Measurements from ENCODE around the gene DDX28.
"Not testable (repeated sequence)": the region's sequence is repeated elsewhere in the genome, so short reads cannot be mapped to it uniquely, and the experiment has no call there.

The DDX28 gene

DNA sequence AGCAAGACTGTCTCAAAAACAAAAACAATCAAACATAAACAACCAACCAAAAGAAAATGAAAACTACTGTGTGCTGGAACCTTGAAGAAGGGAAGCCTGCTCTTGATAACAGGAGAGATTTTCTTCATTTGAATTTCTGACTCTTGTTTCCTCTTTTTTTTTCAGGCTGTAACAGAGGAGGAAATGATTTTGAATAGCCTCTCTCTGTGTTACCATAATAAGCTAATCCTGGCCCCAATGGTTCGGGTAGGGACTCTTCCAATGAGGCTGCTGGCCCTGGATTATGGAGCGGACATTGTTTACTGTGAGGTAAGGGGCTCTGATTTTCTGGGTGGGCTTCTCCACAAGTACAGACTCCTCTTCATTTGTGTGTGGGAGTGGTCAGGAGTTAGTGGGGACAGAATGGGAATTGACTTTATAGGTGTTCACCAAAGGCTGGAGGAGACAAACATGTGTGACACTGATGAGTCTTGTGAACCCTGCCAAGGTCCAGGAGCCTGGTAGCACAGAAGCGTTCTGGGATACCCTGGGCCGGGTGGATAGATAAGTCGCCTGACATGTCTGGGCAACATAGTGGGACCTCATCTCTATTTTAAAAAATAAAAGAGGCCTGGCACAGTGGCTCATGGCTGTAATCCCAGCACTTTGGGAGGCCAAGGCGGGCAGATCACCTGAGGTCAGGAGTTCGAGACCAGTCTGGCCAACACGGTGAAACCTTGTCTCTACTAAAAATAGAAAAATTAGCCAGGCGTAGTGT, 15.0 kb upstream of the DDX28 start:
- no peak for DNase-seq (ENCODE audit: low read depth)

DNA sequence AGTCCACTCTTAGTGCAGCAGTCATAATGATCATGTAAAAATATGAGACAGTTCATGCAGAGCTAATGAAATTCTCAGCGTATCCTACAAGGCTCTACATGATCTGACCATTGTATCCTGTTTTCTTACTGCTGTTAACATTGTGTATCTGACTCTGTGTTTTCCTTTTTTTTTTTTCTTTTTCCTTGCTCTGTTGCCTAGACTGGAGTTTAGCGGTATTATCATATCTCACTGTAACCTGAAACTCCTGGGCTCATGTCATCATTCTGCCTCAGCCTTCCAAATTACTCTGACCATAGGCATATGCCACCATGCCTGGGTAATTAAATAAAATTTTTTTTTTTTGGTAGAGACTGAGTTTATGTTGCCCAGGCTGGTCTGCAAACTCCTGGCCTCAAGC, 12.2 kb upstream of the DDX28 start:
- DNase-seq (ENCODE audit: low read depth), result no peak

DNA sequence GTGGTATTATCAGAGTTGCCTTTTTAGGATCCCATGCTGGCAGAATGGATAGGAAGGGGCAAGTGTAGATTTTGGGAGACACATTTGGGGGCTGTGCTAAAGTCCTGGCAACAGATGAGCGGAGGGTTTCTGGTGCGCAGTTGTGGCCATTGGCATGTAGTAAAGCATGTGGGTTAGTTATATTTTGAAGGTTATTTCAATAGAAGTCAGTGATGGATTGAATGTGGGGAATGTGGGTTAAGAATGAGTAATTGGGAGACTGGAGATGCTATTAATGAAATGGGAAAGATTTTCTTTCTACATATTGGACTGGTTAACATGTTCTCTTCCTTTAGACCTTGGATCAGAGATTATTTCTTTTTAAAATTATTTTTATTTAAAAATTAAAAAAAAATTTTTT, 10.1 kb upstream of the DDX28 start:
- no peak for DNase-seq (ENCODE audit: low read depth)

DNA sequence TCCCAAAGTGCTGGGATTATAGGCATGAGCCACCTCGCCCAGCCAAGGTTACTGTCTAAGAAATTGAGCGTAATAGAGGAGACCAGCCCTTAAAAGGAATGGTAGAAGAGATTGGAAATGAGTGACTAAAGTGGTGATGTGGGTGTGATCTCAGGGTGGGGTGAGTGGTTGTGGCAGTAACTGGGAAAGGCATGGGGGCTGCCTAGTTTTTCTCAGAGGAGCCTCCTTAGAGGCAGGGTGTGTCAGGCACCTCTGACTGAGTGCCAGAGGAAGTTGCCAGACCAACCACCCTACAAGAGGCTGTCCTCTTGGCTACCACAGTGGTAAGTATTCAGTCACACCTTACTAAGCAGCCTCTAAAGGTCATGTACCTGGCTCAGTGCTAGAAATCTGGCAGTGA, 8.9 kb upstream of the DDX28 start:
- no peak for DNase-seq (ENCODE audit: low read depth)

DNA sequence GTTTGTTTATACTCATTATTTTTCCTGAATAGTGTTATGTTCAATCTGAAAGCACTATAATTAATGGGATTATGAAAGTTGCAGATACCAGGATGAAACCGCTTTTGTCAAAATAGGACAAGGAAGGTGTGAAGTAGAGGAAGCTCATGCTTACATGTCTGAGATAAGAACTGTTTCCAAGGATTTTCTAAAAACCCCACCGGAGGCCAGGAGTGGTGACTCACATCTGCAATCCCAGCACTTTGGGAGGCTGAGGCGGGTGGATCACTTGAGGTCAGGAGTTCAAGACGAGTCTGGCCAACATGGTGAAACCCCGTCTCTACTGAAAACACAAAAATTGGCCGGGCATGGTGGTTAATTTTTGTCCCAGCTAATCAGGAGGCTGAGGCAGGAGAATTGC, 7.1 kb upstream of the DDX28 start:
- not testable (repeated sequence) for DNase-seq (ENCODE audit: low read depth)

DNA sequence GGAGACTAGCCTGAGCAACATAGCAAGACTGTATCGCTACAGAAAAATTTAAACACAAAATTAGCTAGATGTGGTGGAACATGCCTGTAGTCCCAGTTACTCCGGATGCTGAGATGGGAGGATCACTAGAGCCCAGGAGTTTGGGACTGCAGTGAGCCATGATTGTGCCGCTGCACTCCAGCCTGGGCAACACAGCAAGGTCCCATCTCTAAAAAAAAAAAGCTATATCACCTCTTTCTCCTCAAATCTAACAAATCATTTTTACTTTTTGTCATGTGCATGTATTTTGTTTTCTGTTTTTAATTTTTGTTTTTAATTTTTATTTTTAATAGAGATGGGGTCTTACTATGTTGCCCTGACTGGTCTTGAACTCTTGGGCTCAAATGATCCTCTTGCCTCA, 6.0 kb upstream of the DDX28 start:
- DNase-seq (ENCODE audit: low read depth), result no peak

DNA sequence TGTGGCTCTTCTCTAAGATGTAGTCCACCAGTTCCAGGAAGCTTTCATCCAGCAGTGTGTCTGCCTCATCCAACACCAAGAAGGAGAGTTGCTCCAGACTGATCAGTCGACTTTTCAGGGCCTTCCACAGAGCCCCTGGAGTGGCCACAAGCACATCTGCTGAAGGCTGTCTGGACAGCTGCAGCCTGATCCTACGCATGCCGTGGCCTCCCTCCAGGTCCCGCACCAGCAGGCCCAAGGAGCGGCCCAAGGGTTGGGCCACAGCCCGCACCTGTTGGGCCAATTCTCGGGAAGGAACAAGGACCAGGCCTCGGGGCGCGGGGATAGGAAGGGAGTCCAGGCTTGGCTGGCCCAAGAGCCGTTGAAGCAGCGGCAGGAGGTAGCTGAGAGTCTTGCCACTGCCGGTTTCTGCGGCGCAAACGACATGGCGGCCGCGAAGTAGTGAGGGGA, 729 bp downstream of the DDX28 start:
- DNase-seq (ENCODE audit: low read depth), result no peak

DNA sequence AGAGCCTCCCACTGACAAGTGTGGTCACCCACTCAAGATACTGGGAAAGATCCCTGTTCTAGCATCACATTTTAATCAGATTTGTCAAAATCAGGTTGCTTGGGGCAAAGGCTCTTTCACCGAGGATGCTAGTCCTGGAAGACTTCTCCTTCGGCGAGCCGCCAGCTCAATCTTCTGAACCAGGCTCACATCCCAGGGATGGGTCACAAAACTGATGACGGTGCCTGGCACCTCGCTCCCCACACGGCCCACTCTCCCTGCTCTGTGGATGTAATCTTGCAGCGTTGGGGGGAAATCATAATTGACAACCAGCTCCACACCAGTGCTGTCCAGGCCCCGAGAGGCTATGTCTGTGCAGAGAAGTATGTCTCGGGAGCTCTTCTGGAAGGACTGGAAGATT, 1.5 kb downstream of the DDX28 start:
- no peak for DNase-seq (ENCODE audit: low read depth)

DNA sequence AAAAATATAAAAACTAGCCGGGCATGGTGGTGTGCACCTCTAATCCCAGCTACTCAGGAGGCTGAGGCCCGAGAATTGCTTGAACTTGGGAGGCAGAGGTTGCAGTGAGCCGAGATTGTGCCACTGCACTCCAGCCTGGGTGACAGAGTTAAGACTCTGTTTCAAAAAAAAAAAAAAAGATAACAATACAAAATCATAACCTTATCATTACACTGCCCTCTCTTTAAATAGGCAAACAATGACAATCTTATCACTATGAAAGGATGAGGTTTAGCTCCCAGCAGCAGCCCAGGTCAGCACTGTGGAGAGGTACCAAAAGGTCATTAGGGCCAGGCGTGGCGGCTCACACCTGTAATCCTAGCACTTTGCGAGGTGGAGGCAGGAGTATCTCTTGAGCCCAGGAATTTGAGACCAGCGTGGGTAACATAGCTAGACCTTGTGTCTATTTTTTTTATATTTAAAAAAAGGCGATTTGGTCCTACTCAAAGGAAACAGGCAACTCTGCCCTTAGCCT, 3.8 kb downstream of the DDX28 start:
- DNase-seq (ENCODE audit: low read depth), result no peak

DNA sequence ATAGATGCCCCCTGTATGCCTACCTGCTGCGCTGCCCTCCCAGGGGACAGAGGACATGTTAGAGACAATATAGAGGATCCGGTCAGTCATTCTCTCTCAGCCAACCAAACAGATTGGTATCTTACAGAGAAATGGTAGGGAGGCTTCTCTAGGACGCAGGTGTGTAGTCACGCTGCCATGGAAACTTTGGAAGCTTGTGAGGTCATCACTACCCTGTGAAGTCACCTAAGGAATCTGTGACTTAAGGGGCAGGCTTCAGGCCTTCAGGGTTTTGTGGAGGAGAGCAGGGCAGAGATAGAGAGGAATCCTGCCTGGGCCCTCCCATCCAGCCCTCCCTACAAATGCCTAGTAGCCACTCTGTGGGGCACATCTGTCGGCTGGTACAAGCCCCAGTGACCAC, 7.4 kb downstream of the DDX28 start, which contains the start of gene DPEP2NB:
TSS of gene DPEP2NB (minus strand) at position 231 of the 400 bp plus-strand sequence. CDS start at position 90, 141 bp downstream.
- DNase-seq (ENCODE audit: low read depth), result no peak

DNA sequence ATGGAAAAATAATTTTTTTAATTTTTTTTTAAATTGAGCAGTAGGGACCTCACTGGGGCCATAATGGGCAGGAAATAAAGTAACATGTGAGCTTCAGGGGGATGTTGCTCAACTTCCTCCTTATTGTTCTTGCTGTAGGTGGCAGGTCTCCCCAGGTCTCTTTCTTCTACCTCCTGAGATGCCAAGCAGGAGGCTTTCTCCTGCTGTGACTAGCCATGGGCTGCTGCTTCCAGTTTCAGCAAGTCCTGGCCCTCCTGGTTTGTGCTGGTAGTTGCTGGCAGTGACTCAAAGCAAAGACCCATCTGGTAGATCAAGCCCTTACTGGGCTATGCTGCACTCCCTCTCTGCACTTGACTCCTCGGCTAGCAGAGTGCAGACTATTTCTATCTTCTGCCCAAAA, 9.6 kb downstream of the DDX28 start:
- DNase-seq (ENCODE audit: low read depth), result no peak

DNA sequence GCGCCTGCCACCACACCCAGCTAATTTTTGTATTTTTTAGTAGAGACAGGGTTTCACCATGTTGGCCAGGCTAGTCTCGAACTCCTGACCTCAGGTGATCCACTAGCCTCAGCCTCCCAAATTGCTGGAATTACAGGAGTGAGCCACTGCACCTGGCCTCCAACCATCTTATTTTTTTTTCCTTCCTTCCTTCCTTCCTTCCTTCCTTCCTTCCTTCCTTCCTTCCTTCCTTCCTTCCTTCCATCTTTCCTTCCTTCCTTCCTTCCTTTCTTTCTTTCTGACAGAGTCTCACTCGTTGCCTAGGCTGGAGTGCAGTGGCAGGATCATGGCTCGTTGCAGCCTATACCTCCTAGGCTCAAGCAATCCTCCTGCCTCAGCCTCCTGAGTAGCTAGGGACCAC, 13.2 kb downstream of the DDX28 start:
- DNase-seq (ENCODE audit: low read depth), result not testable (repeated sequence)

DNA sequence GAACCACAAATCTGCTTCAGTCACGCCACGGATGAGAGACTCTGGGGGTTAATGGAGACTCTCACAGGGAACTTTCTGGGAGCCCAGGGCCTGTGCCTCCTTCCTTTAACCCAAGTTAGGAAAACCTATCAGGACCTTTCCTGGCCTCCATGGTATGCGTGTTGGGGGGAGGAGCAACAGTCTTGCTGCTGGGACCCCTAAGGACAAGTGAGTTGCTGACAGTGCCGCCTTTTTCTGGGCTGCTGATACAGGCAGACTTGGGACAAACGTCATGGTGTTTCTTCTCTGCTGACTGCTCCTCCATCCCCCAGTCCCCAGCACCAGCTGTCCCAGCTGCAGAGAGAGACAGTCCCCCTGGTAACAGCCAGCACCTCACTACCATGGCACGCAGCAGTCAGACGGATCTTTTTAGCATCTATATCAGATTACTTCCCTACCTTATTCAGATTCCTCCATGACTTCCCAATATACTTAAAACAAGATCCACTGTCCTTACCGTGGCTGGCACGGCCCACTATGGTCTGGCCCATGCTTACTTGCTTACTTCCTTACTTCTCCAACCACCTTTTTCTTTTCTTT, 13.8 kb downstream of the DDX28 start:
- DNase-seq (ENCODE audit: low read depth), result no peak

DNA sequence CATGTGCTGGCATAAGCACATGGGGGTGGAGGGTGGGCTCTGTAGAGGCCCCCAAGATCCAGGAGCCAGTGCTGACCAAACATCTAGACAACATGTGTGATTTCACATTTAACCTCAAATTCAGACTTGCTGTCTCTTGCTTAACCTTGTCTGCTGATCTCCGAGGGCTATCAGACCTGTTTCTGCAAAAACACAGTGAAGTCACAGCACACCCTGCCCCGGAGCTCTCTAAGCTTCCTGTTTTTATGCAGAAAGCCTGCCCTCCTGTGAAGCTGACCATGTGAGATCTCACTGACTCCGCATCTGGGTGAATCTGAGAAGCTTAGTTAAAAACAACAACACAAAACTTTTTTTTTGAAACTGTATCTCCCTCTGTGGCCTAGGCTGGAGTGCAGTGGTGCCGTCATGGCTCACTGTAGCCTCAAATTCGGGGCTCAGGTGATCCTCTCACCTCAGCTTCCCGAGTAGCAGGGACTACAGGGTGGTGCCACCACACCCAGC, 17.2 kb downstream of the DDX28 start:
- DNase-seq (ENCODE audit: low read depth), result peak; percentile 33

DNA sequence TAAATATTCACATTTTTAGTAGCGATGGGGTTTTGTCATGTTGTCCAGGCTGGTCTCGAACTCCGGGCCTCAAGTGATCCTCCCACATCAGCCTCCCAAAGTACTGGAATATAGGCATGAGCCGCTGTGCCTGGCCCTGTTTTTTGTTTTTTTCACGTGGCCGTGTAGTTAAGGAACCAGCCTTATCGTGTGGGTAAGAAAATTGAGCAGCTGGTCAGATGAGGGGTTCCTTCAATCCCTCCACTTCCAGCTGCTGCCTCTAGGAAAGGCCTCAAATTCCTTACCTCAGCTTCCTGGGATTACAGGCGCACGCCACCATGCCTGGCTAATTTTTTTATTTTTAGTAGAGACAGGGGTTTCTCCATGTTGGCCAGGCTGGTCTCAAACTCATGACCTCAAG, 17.8 kb downstream of the DDX28 start:
- no peak for DNase-seq (ENCODE audit: low read depth)

DNA sequence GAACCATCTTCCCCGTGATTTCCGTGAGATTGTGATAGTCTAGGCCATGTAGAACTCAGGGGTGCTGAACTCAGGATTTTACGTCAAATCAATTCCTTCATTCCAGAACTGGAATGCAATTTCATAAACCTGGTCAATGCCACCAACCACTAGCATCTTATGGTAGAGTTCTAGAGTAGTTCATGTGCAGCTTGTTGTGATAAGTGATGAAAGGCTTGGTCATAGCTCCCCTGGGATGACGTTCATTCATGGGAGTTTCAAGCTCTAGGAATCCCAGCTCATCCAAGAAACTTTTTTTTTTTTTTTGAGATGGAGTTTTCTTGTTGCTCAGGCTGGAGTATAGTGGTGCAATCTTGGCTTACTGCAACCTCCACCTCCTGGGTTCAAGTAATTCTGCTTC, 20.0 kb downstream of the DDX28 start:
- no peak for DNase-seq (ENCODE audit: low read depth)

DNA sequence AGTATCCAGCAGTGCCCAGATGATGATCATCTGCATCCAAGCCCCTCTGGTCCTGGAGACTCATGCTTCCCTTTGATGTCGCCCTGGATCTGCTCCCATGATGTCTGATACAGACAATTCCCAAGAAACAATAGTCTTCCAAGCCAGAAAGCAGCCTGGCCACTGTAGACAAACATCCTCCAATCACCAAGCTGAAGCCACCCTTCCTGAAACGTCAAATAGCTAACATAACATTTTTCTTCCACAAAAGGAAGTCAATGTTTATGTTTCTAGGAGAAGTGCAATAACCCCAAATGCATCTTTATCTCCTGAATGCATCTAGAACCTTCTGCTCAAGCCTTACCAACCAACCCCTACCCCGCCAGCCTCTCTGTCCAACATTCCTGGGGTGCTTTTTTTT, 22.6 kb downstream of the DDX28 start:
- DNase-seq (ENCODE audit: low read depth), result no peak

DNA sequence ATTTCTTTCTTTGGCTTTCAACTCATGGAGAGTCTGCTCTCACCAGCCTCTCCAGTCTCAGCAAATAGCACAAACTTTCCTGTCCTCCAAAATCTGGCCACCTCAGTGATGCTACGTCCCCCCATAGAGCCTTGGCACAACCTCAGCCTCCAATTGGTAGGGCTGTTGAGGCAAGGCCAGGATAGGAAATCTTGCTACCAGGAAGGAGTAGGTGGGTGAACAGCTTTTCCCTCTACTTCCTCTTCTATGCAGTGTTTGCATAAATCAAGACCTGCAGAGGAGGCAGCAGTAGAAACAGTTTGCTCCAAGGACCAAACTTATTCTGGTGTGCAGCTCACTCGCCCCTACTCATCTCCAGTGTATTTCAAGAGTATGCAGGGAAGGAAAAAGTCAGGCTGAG, 23.0 kb downstream of the DDX28 start:
- DNase-seq (ENCODE audit: low read depth), result no peak

DNA sequence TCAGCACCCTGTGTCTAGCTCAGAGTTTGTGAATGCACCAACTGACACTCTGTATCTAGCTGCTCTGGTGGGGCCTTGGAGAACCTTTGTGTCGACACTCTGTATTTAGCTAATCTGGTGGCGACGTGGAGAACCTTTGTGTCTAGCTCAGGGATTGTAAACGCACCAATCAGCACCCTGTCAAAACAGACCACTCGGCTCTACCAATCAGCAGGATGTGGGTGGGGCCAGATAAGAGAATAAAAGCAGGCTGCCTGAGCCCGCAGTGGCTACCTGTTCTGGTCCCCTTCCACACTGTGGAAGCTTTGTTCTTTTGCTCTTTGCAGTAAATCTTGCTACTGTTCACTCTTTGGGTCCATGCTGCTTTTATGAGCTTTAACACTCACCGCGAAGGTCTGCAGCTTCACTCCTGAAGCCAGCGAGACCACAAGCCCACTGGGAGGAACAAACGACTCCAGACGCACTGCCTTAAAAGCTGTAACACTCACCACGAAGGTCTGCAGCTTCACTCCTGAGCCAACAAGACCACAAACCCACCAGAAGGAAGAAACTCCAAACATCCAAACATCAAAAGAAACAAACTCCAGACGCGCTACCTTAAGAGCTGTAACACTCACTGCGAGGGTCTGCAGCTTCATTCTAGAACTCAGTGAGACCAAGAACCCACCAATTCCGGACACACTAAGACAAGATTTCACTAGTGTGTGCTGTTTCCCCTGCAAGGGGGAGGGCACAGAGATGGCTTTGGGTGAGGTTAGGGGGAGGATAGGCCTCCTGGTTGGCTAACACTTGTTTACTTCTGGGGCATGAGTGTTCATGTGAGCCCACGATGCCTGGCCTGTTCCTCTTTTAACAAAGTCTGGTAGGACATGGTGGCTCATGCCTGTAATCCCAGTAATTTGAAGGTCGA, 24.0 kb downstream of the DDX28 start, which contains the start of gene DPEP2:
TSS of gene DPEP2 (minus strand) at position 706 of the 910 bp plus-strand sequence. CDS start 6,272 bp downstream, outside the sequence.
- peak; percentile 32 for DNase-seq (ENCODE audit: low read depth)

DNA sequence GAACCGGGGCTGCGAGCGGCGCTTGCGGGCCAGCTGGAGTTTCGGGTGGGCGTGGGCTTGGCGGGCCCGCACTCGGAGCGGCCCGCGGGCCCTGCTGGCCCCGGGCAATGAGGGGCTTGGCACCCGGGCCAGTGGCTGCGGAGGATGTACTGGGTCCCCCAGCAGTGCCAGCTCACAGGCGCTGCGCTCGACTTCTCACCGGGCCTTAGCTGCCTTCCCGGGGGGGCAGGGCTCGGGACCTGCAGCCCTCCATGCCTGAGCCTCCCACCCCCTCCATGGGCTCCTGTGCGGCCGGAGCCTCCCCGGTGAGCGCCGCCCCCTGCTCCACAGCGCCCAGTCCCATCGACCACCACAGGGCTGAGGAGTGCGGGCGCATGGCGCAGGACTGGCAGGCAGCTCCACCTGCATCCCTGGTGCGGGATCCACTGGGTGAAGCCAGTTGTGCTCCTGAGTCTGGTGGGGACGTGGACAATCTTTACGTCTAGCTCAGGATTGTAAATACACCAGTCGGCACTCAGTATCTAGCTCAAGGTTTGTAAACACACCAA, 24.7 kb downstream of the DDX28 start:
- not testable (repeated sequence) for DNase-seq (ENCODE audit: low read depth)

DNA sequence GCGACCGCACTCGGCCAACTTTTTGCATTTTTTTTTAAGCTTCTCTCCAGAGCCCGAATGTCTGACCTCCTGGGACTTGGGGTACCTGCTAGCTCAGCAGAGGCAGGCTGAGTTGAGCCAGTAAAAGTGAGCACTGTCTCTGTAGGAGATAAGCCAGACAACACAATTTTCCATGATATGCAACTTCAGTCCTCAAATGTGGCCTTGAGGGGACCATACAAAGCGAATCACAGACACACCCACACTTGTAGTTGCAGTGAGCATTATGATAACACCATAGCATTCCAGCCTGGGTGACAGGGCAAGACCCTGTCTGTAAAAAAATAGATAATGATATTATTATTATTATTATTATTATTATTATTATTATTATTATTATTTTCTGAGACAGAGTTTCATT, 26.4 kb downstream of the DDX28 start:
- no peak for DNase-seq (ENCODE audit: low read depth)

DNA sequence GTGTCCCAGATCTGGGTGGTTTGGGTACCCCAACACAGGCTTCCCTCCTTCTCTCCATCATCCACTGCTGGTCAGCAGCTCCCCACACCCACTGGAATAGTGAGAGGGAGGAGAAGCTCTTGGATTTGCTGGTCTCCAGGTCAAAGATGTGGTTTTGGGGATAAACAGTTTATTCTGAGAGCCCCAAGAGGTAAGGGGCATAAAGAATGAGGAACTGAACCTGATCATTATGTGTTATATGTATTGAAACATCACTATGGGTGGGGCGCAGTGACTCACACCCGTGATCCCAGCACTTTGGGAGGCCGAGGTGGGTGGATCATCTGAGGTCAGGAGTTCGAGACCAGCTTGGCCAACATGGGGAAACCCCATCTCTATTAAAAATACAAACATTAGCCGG, 27.6 kb downstream of the DDX28 start:
- no peak for DNase-seq (ENCODE audit: low read depth)

Measured in activated T-cell treated with anti-CD3 and anti-CD28 coated beads for 1 hour (primary cell).